WTC11 (cell line): ENCODE results near the gene SLC17A4. TPM values are rescaled to one million over a fixed set of nuclear protein-coding genes. Genes with fewer than 3 reads are reported as not detected.

ENCODE experiments used
- ATAC-seq: fragments of 200-7000 bp; cut with Tn5 transposase; 2 replicates; pipeline ENCODE4 v1.10.0; 2021; ENCODE audit warnings: mild to moderate bottlenecking, moderate library complexity
- CTCF ChIA-PET: fragments of 300-600 bp; sonication (Branson Sonifier 250); formaldehyde crosslinking; loops from one replicate; lab custom pipeline; 2021; ENCODE audit warnings: antibody characterized with exemption; lab: Charles Lee
- POLR2A ChIA-PET: fragments of 350-600 bp; sonication (Branson Sonifier 250); formaldehyde crosslinking; loops from one replicate; lab custom pipeline; 2021; ENCODE audit warnings: antibody characterized with exemption; lab: Charles Lee
- DNase-seq: peaks from one replicate; pipeline ENCODE4 v3.0.0; 2021; ENCODE audit warnings: low spot score
- H3K27ac Mint-ChIP-seq: 2 replicates; pipeline ENCODE4 v1.8.0; 2021; ENCODE audit warnings: mixed read lengths
- H3K27me3 Mint-ChIP-seq: 2 replicates; pipeline ENCODE4 v1.8.0; 2021; ENCODE audit warnings: low read depth, mild to moderate bottlenecking, moderate library complexity, mixed read lengths
- H3K36me3 Mint-ChIP-seq: 2 replicates; pipeline ENCODE4 v1.8.0; 2021; ENCODE audit warnings: mixed read lengths
- H3K4me1 Mint-ChIP-seq: 2 replicates; pipeline ENCODE4 v1.8.0; 2022; ENCODE audit warnings: mixed read lengths
- H3K4me3 Mint-ChIP-seq: 2 replicates; pipeline ENCODE4 v1.8.0; 2021; ENCODE audit warnings: mild to moderate bottlenecking, moderate library complexity, mixed read lengths
- H3K9me3 Mint-ChIP-seq: 2 replicates; pipeline ENCODE4 v1.8.0; 2021; ENCODE audit warnings: mixed read lengths
- AFF4 ChIP-seq: sonication (generic); formaldehyde crosslinking; IDR thresholded peaks from 2 replicates; pipeline ENCODE4 v1.8.1; 2023; ENCODE audit warnings: mild to moderate bottlenecking, missing genetic modification reagents, borderline replicate concordance
- ATF1 ChIP-seq: sonication (generic); formaldehyde crosslinking; IDR thresholded peaks from 2 replicates; pipeline ENCODE4 v1.8.1; 2023; ENCODE audit warnings: mild to moderate bottlenecking, moderate library complexity, missing genetic modification reagents
- CBFB ChIP-seq: sonication (generic); formaldehyde crosslinking; IDR thresholded peaks from 2 replicates; pipeline ENCODE4 v1.8.1; 2022; ENCODE audit warnings: mild to moderate bottlenecking, low read depth, missing genetic modification reagents
- CTCF ChIP-seq: fragments of 200-600 bp; IDR thresholded peaks from 2 replicates; pipeline ENCODE4 v1.8.0; 2022; ENCODE audit warnings: antibody characterized with exemption
- HMGA2 ChIP-seq: fragments of 250-450 bp; sonication (Bioruptor Pico); IDR thresholded peaks from 2 replicates; pipeline ENCODE4 v1.4.0; 2021; ENCODE audit warnings: mild to moderate bottlenecking, moderate library complexity
- IRF2 ChIP-seq: sonication (generic); formaldehyde crosslinking; IDR thresholded peaks from 2 replicates; pipeline ENCODE4 v1.8.0; 2022; ENCODE audit warnings: low read depth, missing genetic modification reagents, borderline replicate concordance
- PRRX2 ChIP-seq: fragments of 250-450 bp; sonication (Bioruptor Pico); IDR thresholded peaks from 2 replicates; pipeline ENCODE4 v1.8.0; 2021; ENCODE audit warnings: mild to moderate bottlenecking
- SMAD4 ChIP-seq: sonication (generic); formaldehyde crosslinking; IDR thresholded peaks from 2 replicates; pipeline ENCODE4 v1.8.0; 2022; ENCODE audit warnings: mild to moderate bottlenecking, missing genetic modification reagents
- TEAD4 ChIP-seq: sonication (generic); formaldehyde crosslinking; IDR thresholded peaks from 2 replicates; pipeline ENCODE4 v1.8.0; 2022; ENCODE audit warnings: mild to moderate bottlenecking, missing genetic modification reagents
- ZMAT4 ChIP-seq: fragments of 250-450 bp; sonication (Bioruptor Pico); IDR thresholded peaks from 2 replicates; pipeline ENCODE4 v1.9.0; 2021; ENCODE audit warnings: mild to moderate bottlenecking
- ZNF121 ChIP-seq: sonication (generic); formaldehyde crosslinking; IDR thresholded peaks from 2 replicates; pipeline ENCODE4 v1.8.0; 2023; ENCODE audit warnings: missing genetic modification reagents
- ZNF416 ChIP-seq: fragments of 250-450 bp; sonication (Bioruptor Pico); IDR thresholded peaks from 2 replicates; pipeline ENCODE4 v1.9.0; 2021; ENCODE audit warnings: mild to moderate bottlenecking, inconsistent platforms
- total RNA-seq: library from RNA; stranded (reverse); gene quantifications from 3 replicates; pipeline ENCODE4 v1.2.3, GENCODE V29; 2021
- TF ChIP-seq, protein P1 (sequence below): sonication (generic); formaldehyde crosslinking; conservative IDR thresholded peaks from 2 replicates; pipeline ENCODE4 v1.8.1; 2023; ENCODE audit warnings: mild to moderate bottlenecking, low read depth, missing genetic modification reagents, moderate library complexity

Gene SLC17A4
- total RNA-seq, 1 experiment from 2014 or later: not detected

GRCh38 chr6:25735261-25735660 lies 19.3 kb upstream of the SLC17A4 start (continued):
- TF ChIP-seq, protein P1, sequence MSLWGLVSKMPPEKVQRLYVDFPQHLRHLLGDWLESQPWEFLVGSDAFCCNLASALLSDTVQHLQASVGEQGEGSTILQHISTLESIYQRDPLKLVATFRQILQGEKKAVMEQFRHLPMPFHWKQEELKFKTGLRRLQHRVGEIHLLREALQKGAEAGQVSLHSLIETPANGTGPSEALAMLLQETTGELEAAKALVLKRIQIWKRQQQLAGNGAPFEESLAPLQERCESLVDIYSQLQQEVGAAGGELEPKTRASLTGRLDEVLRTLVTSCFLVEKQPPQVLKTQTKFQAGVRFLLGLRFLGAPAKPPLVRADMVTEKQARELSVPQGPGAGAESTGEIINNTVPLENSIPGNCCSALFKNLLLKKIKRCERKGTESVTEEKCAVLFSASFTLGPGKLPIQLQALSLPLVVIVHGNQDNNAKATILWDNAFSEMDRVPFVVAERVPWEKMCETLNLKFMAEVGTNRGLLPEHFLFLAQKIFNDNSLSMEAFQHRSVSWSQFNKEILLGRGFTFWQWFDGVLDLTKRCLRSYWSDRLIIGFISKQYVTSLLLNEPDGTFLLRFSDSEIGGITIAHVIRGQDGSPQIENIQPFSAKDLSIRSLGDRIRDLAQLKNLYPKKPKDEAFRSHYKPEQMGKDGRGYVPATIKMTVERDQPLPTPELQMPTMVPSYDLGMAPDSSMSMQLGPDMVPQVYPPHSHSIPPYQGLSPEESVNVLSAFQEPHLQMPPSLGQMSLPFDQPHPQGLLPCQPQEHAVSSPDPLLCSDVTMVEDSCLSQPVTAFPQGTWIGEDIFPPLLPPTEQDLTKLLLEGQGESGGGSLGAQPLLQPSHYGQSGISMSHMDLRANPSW (CRISPR knock-in tag): no peak
- no peak for TF ChIP-seq ZNF416
- TF ChIP-seq, all 79 proteins: peak for 0

DNA sequence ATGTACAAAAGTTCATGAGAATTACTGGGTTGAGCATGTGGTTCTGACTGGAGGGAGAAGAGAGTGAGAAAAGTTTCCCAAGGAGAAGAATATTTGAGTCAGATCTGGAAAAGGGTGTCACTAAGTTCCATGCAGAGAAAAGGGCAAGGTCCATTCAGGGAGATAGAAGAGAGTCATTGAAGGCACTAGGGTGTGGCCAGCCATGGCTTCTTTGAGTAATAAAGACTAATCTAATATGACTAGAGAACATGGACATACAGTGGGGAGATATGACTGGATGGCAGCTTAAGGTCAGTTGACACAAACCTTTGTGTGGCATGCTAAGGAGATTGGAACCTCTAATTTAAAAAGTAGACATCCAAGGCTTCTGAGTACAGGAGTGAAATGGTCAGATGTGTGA lies 10.7 kb upstream of the SLC17A4 start:
- H3K27ac Mint-ChIP-seq: no peak overlapping the region
- no peaks in the 10 kb centered on the region for H3K27me3 Mint-ChIP-seq
- CTCF ChIA-PET: no interaction called here

DNA sequence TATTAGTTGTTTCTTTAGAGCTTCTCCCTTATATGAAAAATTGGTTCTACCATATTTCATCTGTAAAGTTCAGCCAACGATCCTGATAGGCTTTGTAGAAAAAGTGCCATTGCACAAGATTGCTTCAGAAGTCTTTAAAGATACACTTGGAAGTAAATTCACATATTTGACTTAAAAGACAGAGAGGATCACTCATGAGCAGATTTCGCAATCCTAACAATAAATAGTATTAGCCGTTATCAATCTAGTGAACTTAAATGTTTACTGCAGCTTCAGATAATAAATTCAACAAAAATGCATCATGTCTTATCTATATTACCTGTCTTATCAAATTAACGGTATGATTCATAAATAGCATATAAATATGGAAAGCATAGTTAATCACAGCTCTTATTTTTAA lies 8.7 kb upstream of the SLC17A4 start:
- H3K36me3 Mint-ChIP-seq: peaks cover 4% of the 10 kb centered on the region; the same call in 1 of the 2 replicates
- H3K27ac Mint-ChIP-seq: no peak overlapping the region
- CTCF ChIA-PET: interaction anchor here (0.9 kb wide), 1 partner anchor 28 kb away, joined by 3 read pairs; no protein-coding TSS in a partner anchor
- DNase-seq (no peak), ATAC-seq (no peak)
- H3K4me1 Mint-ChIP-seq: no peaks in the 10 kb centered on the region
- TF ChIP-seq AFF4 (no peak), HMGA2 (CRISPR knock-in tag) (no peak)
- no peak overlapping the region for H3K4me3 Mint-ChIP-seq
- H3K9me3 Mint-ChIP-seq: peaks cover 10% of the 10 kb centered on the region
- no peaks in the 10 kb centered on the region for H3K27me3 Mint-ChIP-seq
- POLR2A ChIA-PET: no interaction called here

More for the DNA sequence above, 10.7 kb upstream of the SLC17A4 start:
- TF ChIP-seq IRF2 (no peak), SMAD4 (no peak), ATF1 (CRISPR knock-in tag) (no peak), ZMAT4 (no peak), CBFB (CRISPR knock-in tag) (no peak), CTCF (no peak), TEAD4 (CRISPR knock-in tag) (no peak), PRRX2 (CRISPR knock-in tag) (no peak)
- no peak overlapping the region for H3K4me3 Mint-ChIP-seq
- DNase-seq (no peak), ATAC-seq (no peak)
- H3K9me3 Mint-ChIP-seq: peaks cover 17% of the 10 kb centered on the region
- no peaks in the 10 kb centered on the region for H3K4me1 Mint-ChIP-seq
- peaks cover 4% of the 10 kb centered on the region; the same call in 1 of the 2 replicates for H3K36me3 Mint-ChIP-seq
- POLR2A ChIA-PET: no interaction called here

GRCh38 chr6:25746968-25747367 lies 7.6 kb upstream of the SLC17A4 start:
- TF ChIP-seq ZNF121 (CRISPR knock-in tag) (no peak), TEAD4 (CRISPR knock-in tag) (no peak)
- no peaks in the 10 kb centered on the region for H3K27me3 Mint-ChIP-seq
- H3K4me3 Mint-ChIP-seq: no peak overlapping the region
- ChIA-PET CTCF (interaction anchor here (0.8 to 1.3 kb wide), 3 partner anchors 14 to 135 kb away, joined by 3 to 4 read pairs (median 4); no protein-coding TSS in a partner anchor), POLR2A (no interaction called here)
- no peak overlapping the region for H3K27ac Mint-ChIP-seq
- DNase-seq (no peak), ATAC-seq (peak; percentile 76)
- peaks cover 3% of the 10 kb centered on the region for H3K9me3 Mint-ChIP-seq
- peaks cover 2% of the 10 kb centered on the region; the same call in 1 of the 2 replicates for H3K36me3 Mint-ChIP-seq
- H3K4me1 Mint-ChIP-seq: no peaks in the 10 kb centered on the region
